ENCODE data around the gene MTERF4. TPM values are rescaled to one million over a fixed set of nuclear protein-coding genes. Genes with fewer than 3 reads are reported as not detected.

The MTERF4 gene
- total and polyA plus RNA-seq, 8 donors: 3.2 to 85.7 (median 29.2) TPM

DNA sequence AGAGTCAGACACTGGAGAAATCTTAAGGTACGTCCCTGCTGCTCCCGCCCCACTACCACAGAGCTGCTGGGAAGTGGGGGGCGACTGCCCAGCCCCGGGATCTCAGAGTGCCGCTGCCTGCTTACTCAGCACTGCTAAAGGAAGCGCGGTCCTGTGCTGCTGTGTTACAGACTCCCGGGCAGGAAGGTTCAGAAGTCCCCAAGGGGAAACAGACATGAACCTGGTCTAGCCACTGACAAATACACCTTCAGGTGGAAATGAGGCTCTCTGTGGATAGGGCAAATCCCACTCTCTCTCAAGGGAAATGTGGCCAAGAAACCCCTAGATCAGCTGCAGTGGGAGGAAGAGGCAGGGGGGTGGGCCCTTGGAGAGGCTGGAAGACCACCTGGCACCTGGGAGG is 13.7 kb downstream of the MTERF4 start:
- Histone ChIP-seq H3K36me3 (peaks cover 24 to 90% (median 85%) of the 10 kb centered on the region in 4 donors), H3K4me3 (no peak overlapping the region), H3K27me3 (no peaks in the 10 kb centered on the region), H3K4me1 (no peaks in the 10 kb centered on the region), H3K9me3 (no peaks in the 10 kb centered on the region), H3K27ac (peak overlapping the region in 2 of 5 donors; percentile 10 to 11)
- WGBS, 5 donors: 63 to 91% (median 84%) methylated on average over 7 to 8 of the region's 8 CpGs
- no peak for DNase-seq
- intact Hi-C loops (cut with DNase I; ENCODE audit: low total_unique reads): no loop called here
- TF ChIP-seq POLR2AphosphoS5 (IDR thresholded peaks at IDR 0.05): no peak
- TF ChIP-seq, protein P1, sequence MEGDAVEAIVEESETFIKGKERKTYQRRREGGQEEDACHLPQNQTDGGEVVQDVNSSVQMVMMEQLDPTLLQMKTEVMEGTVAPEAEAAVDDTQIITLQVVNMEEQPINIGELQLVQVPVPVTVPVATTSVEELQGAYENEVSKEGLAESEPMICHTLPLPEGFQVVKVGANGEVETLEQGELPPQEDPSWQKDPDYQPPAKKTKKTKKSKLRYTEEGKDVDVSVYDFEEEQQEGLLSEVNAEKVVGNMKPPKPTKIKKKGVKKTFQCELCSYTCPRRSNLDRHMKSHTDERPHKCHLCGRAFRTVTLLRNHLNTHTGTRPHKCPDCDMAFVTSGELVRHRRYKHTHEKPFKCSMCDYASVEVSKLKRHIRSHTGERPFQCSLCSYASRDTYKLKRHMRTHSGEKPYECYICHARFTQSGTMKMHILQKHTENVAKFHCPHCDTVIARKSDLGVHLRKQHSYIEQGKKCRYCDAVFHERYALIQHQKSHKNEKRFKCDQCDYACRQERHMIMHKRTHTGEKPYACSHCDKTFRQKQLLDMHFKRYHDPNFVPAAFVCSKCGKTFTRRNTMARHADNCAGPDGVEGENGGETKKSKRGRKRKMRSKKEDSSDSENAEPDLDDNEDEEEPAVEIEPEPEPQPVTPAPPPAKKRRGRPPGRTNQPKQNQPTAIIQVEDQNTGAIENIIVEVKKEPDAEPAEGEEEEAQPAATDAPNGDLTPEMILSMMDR (IDR thresholded peaks at IDR 0.05): no peak
- no peak for TF ChIP-seq EP300 (IDR thresholded peaks at IDR 0.05)
- no peak for TF ChIP-seq POLR2A (IDR thresholded peaks at IDR 0.05)

DNA sequence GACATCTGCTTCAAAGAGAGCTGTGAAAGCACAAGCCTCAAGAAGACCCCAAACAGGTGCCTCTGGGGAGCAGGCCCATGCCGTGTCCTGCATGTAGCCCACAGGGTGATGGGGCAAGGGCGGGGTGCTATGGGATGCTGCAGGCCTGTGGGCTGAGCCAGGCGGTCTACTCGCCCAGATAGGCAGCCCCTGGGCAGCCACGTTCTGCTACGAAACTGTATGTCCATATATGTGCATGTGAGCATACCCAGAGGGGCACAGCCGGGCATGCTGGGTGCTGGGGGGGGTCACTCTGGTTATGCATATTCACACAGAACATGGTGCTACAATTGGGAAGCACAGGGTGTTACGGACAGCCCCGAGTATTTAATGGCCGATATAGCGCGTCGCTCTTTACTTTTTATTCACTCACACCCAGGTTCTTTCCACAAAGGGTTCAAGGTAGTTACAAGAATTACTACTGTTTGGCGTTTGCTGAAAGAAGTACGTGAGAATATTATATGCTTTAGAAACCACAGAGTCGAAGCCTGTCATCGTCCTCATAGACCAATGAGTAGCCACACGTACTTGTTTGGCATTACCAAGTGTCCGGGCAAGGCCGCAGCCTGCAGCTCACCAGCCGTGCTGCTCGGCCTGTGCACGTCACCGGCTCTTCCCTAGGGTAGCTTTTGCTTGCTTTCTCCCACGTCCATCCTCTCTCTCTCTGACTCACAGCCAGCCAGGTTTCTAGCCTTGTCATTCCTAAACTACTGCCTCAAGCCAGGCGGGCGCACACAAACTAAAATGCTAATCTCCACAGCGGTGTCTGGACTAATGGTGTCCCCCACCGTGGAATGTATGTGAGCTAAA is 14.4 kb downstream of the MTERF4 start:
- Histone ChIP-seq H3K36me3 (peaks cover 20 to 83% (median 78%) of the 10 kb centered on the region in 4 donors), H3K4me1 (no peaks in the 10 kb centered on the region), H3K27me3 (no peaks in the 10 kb centered on the region), H3K4me3 (no peak overlapping the region), H3K9me3 (no peaks in the 10 kb centered on the region), H3K27ac (no peak overlapping the region)
- 93 to 95% (median 94%) methylated on average over 25 to 29 of the region's 29 CpGs for WGBS, 5 donors
- no peak for DNase-seq
- TF ChIP-seq POLR2A (IDR thresholded peaks at IDR 0.05) (no peak), EP300 (IDR thresholded peaks at IDR 0.05) (no peak), POLR2AphosphoS5 (IDR thresholded peaks at IDR 0.05) (no peak)
- TF ChIP-seq, protein P1 (IDR thresholded peaks at IDR 0.05): no peak
- intact Hi-C loops (cut with DNase I; ENCODE audit: low total_unique reads): no loop called here

DNA sequence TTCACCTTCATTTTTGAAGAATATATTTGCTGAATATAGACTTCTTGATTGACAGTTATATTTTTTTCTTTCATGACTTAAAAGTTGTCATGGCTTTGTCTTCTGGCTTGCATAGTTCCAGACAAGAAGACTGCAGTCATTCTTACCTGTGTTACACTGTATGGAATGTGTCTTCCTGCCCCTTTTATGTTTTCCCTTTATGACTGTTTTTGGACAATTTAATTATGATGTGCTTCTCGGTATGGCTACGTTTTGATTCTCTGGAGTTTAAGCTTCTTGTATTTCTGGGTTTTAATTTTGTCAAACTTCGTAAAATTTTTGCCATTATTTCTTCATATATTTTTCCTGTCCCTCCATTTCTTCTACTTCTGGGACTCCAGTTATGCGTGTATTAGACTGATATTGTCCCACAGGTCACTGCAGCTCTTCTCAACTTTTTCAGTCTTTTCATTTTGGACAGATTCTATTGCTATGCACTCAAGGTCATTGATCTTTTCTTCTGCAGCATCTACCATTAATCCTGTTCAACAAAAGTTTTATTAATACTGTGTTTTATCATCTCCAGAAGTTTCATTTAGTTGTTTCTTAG is 17.1 kb downstream of the MTERF4 start:
- no peak overlapping the region for H3K4me3 ChIP-seq
- peaks cover 20 to 56% (median 51%) of the 10 kb centered on the region in 4 donors for H3K36me3 ChIP-seq
- no peaks in the 10 kb centered on the region for H3K9me3 ChIP-seq
- WGBS, 5 donors: 93 to 98% (median 97%) methylated on average over 4 of the region's 4 CpGs
- H3K27ac ChIP-seq: no peak overlapping the region
- H3K27me3 ChIP-seq: no peaks in the 10 kb centered on the region
- no peak for DNase-seq
- TF ChIP-seq EP300 (IDR thresholded peaks at IDR 0.05) (no peak), POLR2AphosphoS5 (IDR thresholded peaks at IDR 0.05) (no peak)
- TF ChIP-seq, protein P1 (IDR thresholded peaks at IDR 0.05): no peak
- intact Hi-C loops (cut with DNase I; ENCODE audit: low total_unique reads): no loop called here
- H3K4me1 ChIP-seq: peaks cover 0 to 12% (median 3%) of the 10 kb centered on the region in 4 donors

GRCh38 chr2:241083091-241083415 is 19.0 kb downstream of the MTERF4 start:
- no peak overlapping the region for H3K27ac ChIP-seq
- TF ChIP-seq, protein P1 (IDR thresholded peaks at IDR 0.05): no peak
- TF ChIP-seq EP300 (IDR thresholded peaks at IDR 0.05): no peak
- intact Hi-C loops (cut with DNase I; ENCODE audit: low total_unique reads): no loop called here
- H3K4me1 ChIP-seq: peaks cover 0 to 19% (median 5%) of the 10 kb centered on the region in 4 donors
- peaks cover 6 to 37% (median 33%) of the 10 kb centered on the region in 4 donors for H3K36me3 ChIP-seq
- no peak for DNase-seq
- H3K4me3 ChIP-seq: no peak overlapping the region
- H3K27me3 ChIP-seq: no peaks in the 10 kb centered on the region
- 71 to 89% (median 77%) methylated on average over 5 of the region's 5 CpGs for WGBS, 5 donors
- no peaks in the 10 kb centered on the region for H3K9me3 ChIP-seq
